H1 (cell line): ENCODE data around the gene NELL1. TPM values are rescaled to one million over a fixed set of nuclear protein-coding genes. Genes with fewer than 3 reads are reported as not detected.

Experiments
- CTCF ChIA-PET: fragments of 300-600 bp; sonication (Branson Sonifier 250); formaldehyde crosslinking; loops from one replicate; lab custom pipeline; 2021; ENCODE audit not compliant: partially characterized antibody; lab: Charles Lee
- POLR2A ChIA-PET: fragments of 300-600 bp; sonication (Branson Sonifier 250); formaldehyde crosslinking; loops from one replicate; lab custom pipeline; 2021; ENCODE audit warnings: inconsistent platforms; ENCODE audit not compliant: partially characterized antibody; lab: Charles Lee
- DNase-seq, 2 experiments: peaks; one replicate each; pipeline versions ENCODE4 v3.0.0 to v3.0.0-alpha.2; 2010 to 2022; ENCODE audit warnings: low spot score in 2 of 2, low read depth in 1 of 2, mixed read lengths in 1 of 2
- FAIRE-seq: peaks from 2 replicates; lab custom pipeline; 2011; peaks lifted over from hg19 to GRCh38; lab: Jason Lieb, UNC
- H2AFZ ChIP-seq: 2 replicates; pipeline ENCODE4 v1.8.1; 2012; ENCODE audit warnings: low read length, inconsistent platforms
- H2AK5ac ChIP-seq: 2 replicates; pipeline ENCODE4 v1.6.1; 2013; ENCODE audit warnings: low read depth, low read length
- H2BK120ac ChIP-seq: replicated peaks from 2 replicates; pipeline ENCODE3; 2013; ENCODE audit warnings: low read depth, low read length, inconsistent platforms
- H2BK12ac ChIP-seq: 2 replicates; pipeline ENCODE4 v1.6.1; 2013; ENCODE audit warnings: low read depth, low read length
- H2BK15ac ChIP-seq: 2 replicates; pipeline ENCODE4 v1.6.1; 2013; ENCODE audit warnings: low read length
- H2BK20ac ChIP-seq: 2 replicates; pipeline ENCODE4 v1.6.1; 2013; ENCODE audit warnings: low read length
- H2BK5ac ChIP-seq: 2 replicates; pipeline ENCODE4 v1.6.1; 2013; ENCODE audit warnings: low read depth, low read length
- H3K14ac ChIP-seq: 2 replicates; pipeline ENCODE4 v1.6.1; 2013; ENCODE audit warnings: inconsistent platforms; ENCODE audit not compliant: insufficient read length
- H3K18ac ChIP-seq: 2 replicates; pipeline ENCODE4 v1.6.1; 2013; ENCODE audit warnings: low read length; ENCODE audit errors: extremely low read depth
- H3K23ac ChIP-seq: 2 replicates; pipeline ENCODE4 v1.6.1; 2013; ENCODE audit warnings: inconsistent platforms; ENCODE audit not compliant: insufficient read length
- H3K23me2 ChIP-seq: 2 replicates; pipeline ENCODE4 v1.6.1; 2013; ENCODE audit warnings: low read depth, low read length
- H3K27ac ChIP-seq: 2 replicates; pipeline ENCODE4 v1.6.1; 2011; ENCODE audit warnings: low read depth, low read length, inconsistent platforms
- H3K27me3 ChIP-seq, 4 experiments: replicated peaks in 1 of 4; 1 replicate in 1 of 4; 2 replicates in 3 of 4; pipeline versions ENCODE4 v1.6.1 to v1.8.1; 2011 to 2013; ENCODE audit warnings: low read length in 3 of 4, mild to moderate bottlenecking in 3 of 4, inconsistent platforms in 2 of 4, mixed read lengths in 2 of 4, moderate library complexity in 1 of 4; ENCODE audit not compliant: control insufficient read depth in 3 of 4, insufficient read depth in 3 of 4; ENCODE audit errors: extremely low read depth in 1 of 4
- H3K36me3 ChIP-seq, 4 experiments: 2 replicates each; pipeline versions ENCODE4 v1.6.1 to v1.8.1; 2011 to 2013; ENCODE audit warnings: mild to moderate bottlenecking in 4 of 4, low read length in 3 of 4, moderate library complexity in 2 of 4, control low read depth in 1 of 4, inconsistent platforms in 1 of 4; ENCODE audit not compliant: insufficient read depth in 4 of 4, control insufficient read depth in 2 of 4
- H3K4ac ChIP-seq: replicated peaks from 2 replicates; pipeline ENCODE3; 2013; ENCODE audit warnings: low read length, low read depth, mixed read lengths, inconsistent platforms; ENCODE audit not compliant: insufficient read length
- H3K4me1 ChIP-seq, 4 experiments: replicated peaks in 1 of 4; 1 replicate in 1 of 4; 2 replicates in 3 of 4; pipeline versions ENCODE4 v1.6.1 to v1.8.1; 2011 to 2013; ENCODE audit warnings: low read length in 3 of 4, inconsistent platforms in 2 of 4, mixed read lengths in 1 of 4; ENCODE audit not compliant: insufficient read depth in 4 of 4, control insufficient read depth in 3 of 4
- H3K4me2 ChIP-seq, 2 experiments: 2 replicates each; pipeline versions ENCODE4 v1.6.1 to v1.8.1; 2011 to 2013; ENCODE audit warnings: low read depth in 2 of 2, low read length in 2 of 2, control low read depth in 1 of 2, inconsistent platforms in 1 of 2, mild to moderate bottlenecking in 1 of 2; ENCODE audit not compliant: insufficient read depth in 1 of 2
- H3K4me3 ChIP-seq, 4 experiments: fragments of 200-600, 300-600 bp in 1 of 4; sonication (generic), shearing (Covaris generic), sonication (Bioruptor Twin) in 1 of 4; 2 replicates each; pipeline versions ENCODE4 v1.5.1 to v1.8.1; 2011 to 2016; ENCODE audit warnings: low read length in 4 of 4, low read depth in 3 of 4, control low read depth in 2 of 4, inconsistent platforms in 2 of 4, mild to moderate bottlenecking in 2 of 4, mixed read lengths in 1 of 4, moderate library complexity in 1 of 4; ENCODE audit not compliant: insufficient read depth in 2 of 4; ENCODE audit errors: extremely low read depth in 1 of 4
- H3K56ac ChIP-seq: replicated peaks from 2 replicates; pipeline ENCODE3; 2013; ENCODE audit warnings: low read depth, mild to moderate bottlenecking, mixed read lengths, low read length, inconsistent platforms; ENCODE audit not compliant: insufficient read length
- H3K79me1 ChIP-seq: 2 replicates; pipeline ENCODE4 v1.6.1; 2013; ENCODE audit warnings: low read depth, low read length, control low read depth
- H3K79me2 ChIP-seq, 2 experiments: 2 replicates each; pipeline versions ENCODE4 v1.6.1 to v1.8.1; 2012 to 2013; ENCODE audit warnings: low read length in 2 of 2, mild to moderate bottlenecking in 2 of 2, inconsistent platforms in 1 of 2; ENCODE audit not compliant: insufficient read depth in 2 of 2, control insufficient read depth in 1 of 2
- H3K9ac ChIP-seq, 4 experiments: replicated peaks in 1 of 4; 1 replicate in 1 of 4; 2 replicates in 3 of 4; pipeline versions ENCODE4 v1.6.1 to v1.8.1; 2011 to 2013; ENCODE audit warnings: low read depth in 3 of 4, low read length in 3 of 4, control low read depth in 2 of 4, mild to moderate bottlenecking in 2 of 4, moderate library complexity in 2 of 4, inconsistent platforms in 1 of 4; ENCODE audit errors: extremely low read depth in 1 of 4
- H3K9me3 ChIP-seq, 2 experiments: 2 replicates each; pipeline versions ENCODE4 v1.6.1 to v1.8.1; 2012 to 2013; ENCODE audit warnings: mild to moderate bottlenecking in 2 of 2, moderate library complexity in 2 of 2, control low read depth in 1 of 2, inconsistent platforms in 1 of 2, low read depth in 1 of 2, low read length in 1 of 2, mixed read lengths in 1 of 2; ENCODE audit not compliant: insufficient read depth in 2 of 2
- H4K20me1 ChIP-seq, 2 experiments: replicated peaks in 1 of 2; 2 replicates each; pipeline versions ENCODE3 to v1.8.1; 2011 to 2013; ENCODE audit warnings: inconsistent platforms in 2 of 2, low read length in 2 of 2, mild to moderate bottlenecking in 1 of 2; ENCODE audit not compliant: insufficient read depth in 2 of 2, control insufficient read depth in 1 of 2
- H4K5ac ChIP-seq: 2 replicates; pipeline ENCODE4 v1.6.1; 2013; ENCODE audit warnings: low read length, low read depth, mixed read lengths, inconsistent platforms; ENCODE audit not compliant: insufficient read length
- H4K8ac ChIP-seq: 2 replicates; pipeline ENCODE4 v1.8.0; 2013; ENCODE audit warnings: mild to moderate bottlenecking, moderate library complexity, low read length, inconsistent platforms; ENCODE audit not compliant: insufficient read depth; ENCODE audit errors: extremely low read depth
- H4K91ac ChIP-seq: replicated peaks from 2 replicates; pipeline ENCODE3; 2013; ENCODE audit warnings: low read length, mixed read lengths, inconsistent platforms; ENCODE audit not compliant: insufficient read length
- BACH1 ChIP-seq: IDR thresholded peaks from 2 replicates; pipeline ENCODE4 v1.6.1; 2012; ENCODE audit warnings: low read length, improper control_type of control experiment
- CHD1 ChIP-seq: IDR thresholded peaks from 2 replicates; pipeline ENCODE4 v1.6.1; 2012; ENCODE audit warnings: low read depth, low read length, improper control_type of control experiment
- CTCF ChIP-seq, 3 experiments: IDR thresholded peaks; 1 replicate in 2 of 3; 2 replicates in 1 of 3; pipeline versions ENCODE4 v1.5.1 to v1.6.1; 2011; ENCODE audit warnings: low read length in 3 of 3, mild to moderate bottlenecking in 3 of 3, inconsistent platforms in 2 of 3, low read depth in 1 of 3, moderate library complexity in 1 of 3; ENCODE audit not compliant: insufficient read depth in 1 of 3; ENCODE audit errors: control extremely low read depth in 1 of 3
- FOSL1 ChIP-seq: IDR thresholded peaks from 2 replicates; pipeline ENCODE4 v1.6.1; 2011; ENCODE audit warnings: mild to moderate bottlenecking, low read depth, low read length, moderate library complexity; ENCODE audit not compliant: insufficient read depth
- GABPA ChIP-seq: IDR thresholded peaks from 2 replicates; pipeline ENCODE4 v1.6.1; 2011; ENCODE audit warnings: mild to moderate bottlenecking, low read length, moderate library complexity, borderline replicate concordance; ENCODE audit not compliant: insufficient read depth
- GTF2F1 ChIP-seq: IDR thresholded peaks from 2 replicates; pipeline ENCODE4 v1.6.1; 2012; ENCODE audit warnings: low read depth, low read length, improper control_type of control experiment, borderline replicate concordance
- NANOG ChIP-seq: IDR thresholded peaks from 2 replicates; pipeline ENCODE4 v1.6.1; 2011; ENCODE audit warnings: low read length, low read depth, mild to moderate bottlenecking, inconsistent platforms; ENCODE audit not compliant: insufficient read depth, poor library complexity, severe bottlenecking
- POU5F1 ChIP-seq: IDR thresholded peaks from 2 replicates; pipeline ENCODE4 v1.6.1; 2011; ENCODE audit warnings: low read depth, mild to moderate bottlenecking, low read length, moderate library complexity
- SAP30 ChIP-seq: fragments of 300-600 bp; sonication (generic); IDR thresholded peaks from 2 replicates; pipeline ENCODE4 v1.7.1; 2012; ENCODE audit warnings: low read length, moderate library complexity, mild to moderate bottlenecking, inconsistent platforms; ENCODE audit not compliant: insufficient read depth, insufficient replicate concordance
- SIX5 ChIP-seq: IDR thresholded peaks from 2 replicates; pipeline ENCODE4 v1.6.1; 2011; ENCODE audit warnings: mild to moderate bottlenecking, low read depth, low read length
- SP4 ChIP-seq: IDR thresholded peaks from 2 replicates; pipeline ENCODE4 v1.6.1; 2012; ENCODE audit warnings: low read length, inconsistent platforms
- TEAD4 ChIP-seq: IDR thresholded peaks from 2 replicates; pipeline ENCODE4 v1.6.1; 2012; ENCODE audit warnings: low read depth, low read length, inconsistent platforms, mixed read lengths
- YY1 ChIP-seq: IDR thresholded peaks from 2 replicates; pipeline ENCODE4 v1.6.1; 2011; ENCODE audit warnings: low read depth, mild to moderate bottlenecking, low read length
- WGBS, 2 experiments: shearing (Covaris generic) in 1 of 2; methylation state at CpG; one replicate each; pipeline versions ENCODE4 v1.1.6 to v1.1.7; 2013 to 2015; ENCODE audit warnings: low lambda C conversion rate in 2 of 2, mixed read lengths in 2 of 2, inconsistent platforms in 1 of 2, low coverage in 1 of 2, missing lambda C conversion rate in 1 of 2; ENCODE audit not compliant: insufficient replicate concordance in 2 of 2, insufficient coverage in 1 of 2, insufficient read length in 1 of 2; ENCODE audit errors: extremely low coverage in 1 of 2, missing lambda C conversion rate in 1 of 2; 5-methylcytosine and 5-hydroxymethylcytosine counted together
- polyA plus RNA-seq, 7 experiments: library from polyadenylated mRNA; depleted of rRNA in 3 of 7; stranded (reverse) in 5 of 7; unstranded in 2 of 7; fragments of >200 nt in 5 of 7; fragments of 200-250 nt in 2 of 7; gene quantifications; 1 replicate in 5 of 7; 2 replicates in 1 of 7; 4 replicates in 1 of 7; pipeline versions ENCODE4 v1.2.1 to v1.2.3, GENCODE V29; 2011 to 2013; ENCODE audit warnings: missing spikeins in 2 of 7, mixed read lengths in 2 of 7
- total RNA-seq: library from RNA; stranded (reverse); fragmentation: NEBNext Ultra II Directional; extraction: Animal tissue kit (Norgen Biotek cat#: 25700); gene quantifications from 2 replicates; pipeline ENCODE4 v1.2.1, GENCODE V29; 2021

Gene NELL1
- total and polyA plus RNA-seq, 2 of the 8 experiments (the other 6 are each of a cell fraction or from before 2014, with no cell fraction given) = 0.21 TPM; not detected in 1

GRCh38 chr11:21614961-21615360 lies 945.6 kb downstream of the NELL1 start:
- H4K5ac ChIP-seq = no peak overlapping the region
- no peak overlapping the region for H3K18ac ChIP-seq
- no peaks in the 10 kb centered on the region for H3K23me2 ChIP-seq
- no peaks in the 10 kb centered on the region for H3K79me1 ChIP-seq
- H3K9me3 ChIP-seq = no peaks in the 10 kb centered on the region
- no peak overlapping the region for H3K27ac ChIP-seq
- H2AFZ ChIP-seq = no peak overlapping the region
- no peak overlapping the region for H2BK12ac ChIP-seq
- H4K91ac ChIP-seq = no peak overlapping the region
- no peaks in the 10 kb centered on the region for H3K79me2 ChIP-seq
- H3K4me1 ChIP-seq = no peaks in the 10 kb centered on the region
- ChIA-PET POLR2A (no interaction called here), CTCF (no interaction called here)
- H2BK5ac ChIP-seq = no peak overlapping the region
- H3K4me2 ChIP-seq = no peak overlapping the region
- H4K20me1 ChIP-seq = no peaks in the 10 kb centered on the region
- no peak overlapping the region for H3K4ac ChIP-seq
- H2BK120ac ChIP-seq = no peak overlapping the region
- H3K27me3 ChIP-seq = peaks cover 0 to 1% (median 0%) of the 10 kb centered on the region in 4 experiments; a peak in 1 of 7 replicates
- no peak overlapping the region for H3K23ac ChIP-seq
- no peak overlapping the region for H3K56ac ChIP-seq
- H3K4me3 ChIP-seq = no peak overlapping the region
- FAIRE-seq (no peak), DNase-seq (no peak)
- no peak overlapping the region for H4K8ac ChIP-seq
- H3K9ac ChIP-seq = no peak overlapping the region
- H2BK15ac ChIP-seq = no peak overlapping the region
- 93% methylated on average over 5 of the region's 5 CpGs; no CpG with 5 or more reads in 1 of the 2 experiments for WGBS, 2 experiments
- no peaks in the 10 kb centered on the region for H3K36me3 ChIP-seq
- H3K14ac ChIP-seq = no peak overlapping the region
- no peak overlapping the region for H2BK20ac ChIP-seq
- no peak overlapping the region for H2AK5ac ChIP-seq
- TF ChIP-seq POU5F1 (no peak), YY1 (no peak), CTCF (IDR thresholded peaks at IDR 0.05; ENCODE audit: control extremely low read depth in 1 of 3, insufficient read depth in 1 of 3, low read depth in 1 of 3, low read length in 3 of 3) (no peak), GABPA (no peak), GTF2F1 (no peak), TEAD4 (no peak), BACH1 (no peak), SAP30 (no peak), SP4 (no peak), CHD1 (no peak), SIX5 (no peak), NANOG (no peak), FOSL1 (no peak)
